Heart left ventricle (tissue), 13 donors: ENCODE data around the gene ACOT13.

ENCODE experiments used
- CTCF ChIP-seq, 12 donors: fragments of 200-600 bp; sonication (generic) in 4 of 12; IDR thresholded peaks; one replicate each; pipeline versions ENCODE4 v1.5.0 to v1.8.0; 2018 to 2022; ENCODE audit warnings: antibody characterized with exemption in 12 of 12, mild to moderate bottlenecking in 5 of 12
- POLR2A ChIP-seq, 2 donors: fragments of 450-650 bp; IDR thresholded peaks; one replicate each; pipeline ENCODE4 v1.6.1; 2017; ENCODE audit warnings: antibody characterized with exemption in 2 of 2, mild to moderate bottlenecking in 2 of 2, moderate library complexity in 2 of 2
- donor health status: ischemic (EF 13 %, LVEDD 7.1; RV severe dilation, severe dysfunction).
- donor health status: DM: no; HTN: yes; CAD: no.
- donor health status: DM: no; HTN: no; CAD: no.
- donor health status: ischemic (EF 25% LVEDD 6.9; RV normal size, moderate dysfunction).
- donor health status: ischemic (EF 25% LVEDD 5.7; RV mildly dilated, moderate dysfunction).
- donor health status: ischemic (EF 35%, LVEDD 5.7; RV mildly dilated, moderate dysfunction).
- donor health status: nonischemic (EF 11% LVEDD 7.7; RV severe dilation, severe dysfunction).
- donor health status: DM: yes; HTN: yes; CAD: no.
- donor health status: PGD.
- donor health status: ischemic (EF 29% LVEDD 5.4; RV normal size, mild dysfunction).
- donor health status: nonischemic (EF 23%, LVEDD 6.1; RV moderate dilation, normal function).

- no peak for TF ChIP-seq CTCF (IDR thresholded peaks at IDR 0.05)
- TF ChIP-seq POLR2A (IDR thresholded peaks at IDR 0.05): no peak
These were observed 27.3 kb downstream of the ACOT13 start for GRCh38 chr6:24694198-24694597.
